Stimulated activated CD4-positive, alpha-beta T cell treated with anti-CD3 and anti-CD28 coated beads, Interleukin-12 subunit alpha, Interleukin-12 subunit beta, amount 100 ng/mL, for 48 hours (primary cell): ENCODE data around the gene CPNE7.

Source experiments
- DNase-seq, 3 donors: peaks; one replicate each; pipeline ENCODE4 v3.0.0-alpha.2; 2020; ENCODE audit warnings: low read depth in 2 of 3, low spot score in 1 of 3

Gene CPNE7

GRCh38 chr16:89549007-89549700 is 26.4 kb upstream of the CPNE7 start:
- DNase-seq, result no peak

- no peak for DNase-seq
Observed at GRCh38 chr16:89550421-89551007, 25.0 kb upstream of the CPNE7 start.

- DNase-seq, result no peak
Observed at GRCh38 chr16:89552329-89552728, 23.2 kb upstream of the CPNE7 start.

- DNase-seq, result no peak
Observed at GRCh38 chr16:89552913-89553312, 22.6 kb upstream of the CPNE7 start.

- no peak for DNase-seq
Observed at GRCh38 chr16:89553733-89554132, 21.8 kb upstream of the CPNE7 start.

- no peak for DNase-seq
Observed at GRCh38 chr16:89554343-89554742, 21.2 kb upstream of the CPNE7 start.

- DNase-seq, result no peak
Observed at GRCh38 chr16:89555265-89555664, 20.3 kb upstream of the CPNE7 start.

- DNase-seq, result no peak
Observed at GRCh38 chr16:89555780-89556179, 19.8 kb upstream of the CPNE7 start.

GRCh38 chr16:89556750-89557689 is 18.5 kb upstream of the CPNE7 start:
- DNase-seq, result peak; percentile 71 to 92 (median 87)

GRCh38 chr16:89557690-89558490 is 17.7 kb upstream of the CPNE7 start:
- DNase-seq, result no peak

GRCh38 chr16:89560378-89561141 is 15.0 kb upstream of the CPNE7 start, which contains the start of gene RPL13:
TSS of gene RPL13 (plus strand) at chr16:89560682. CDS start at chr16:89560960, 278 bp downstream.
- DNase-seq, result peak; percentile 86 to 91 (median 90)

GRCh38 chr16:89561142-89561883 is 14.2 kb upstream of the CPNE7 start:
- DNase-seq, result no peak

- no peak for DNase-seq
Observed at GRCh38 chr16:89561884-89562599, 13.5 kb upstream of the CPNE7 start.

GRCh38 chr16:89562939-89563338 is 12.6 kb upstream of the CPNE7 start:
- no peak for DNase-seq

GRCh38 chr16:89563639-89564392 is 11.7 kb upstream of the CPNE7 start:
- no peak for DNase-seq

GRCh38 chr16:89564476-89565255 is 10.9 kb upstream of the CPNE7 start:
- no peak for DNase-seq

- DNase-seq, result no peak
Observed at GRCh38 chr16:89565256-89565505, 10.4 kb upstream of the CPNE7 start.
